NCI-H526 (cell line): ENCODE data around the gene GYS1.

ENCODE experiments used
- DNase-seq, 2 experiments: peaks; one replicate each; lab custom pipeline; 2025; lab: John Stamatoyannopoulos, UW

GYS1 gene

DNA sequence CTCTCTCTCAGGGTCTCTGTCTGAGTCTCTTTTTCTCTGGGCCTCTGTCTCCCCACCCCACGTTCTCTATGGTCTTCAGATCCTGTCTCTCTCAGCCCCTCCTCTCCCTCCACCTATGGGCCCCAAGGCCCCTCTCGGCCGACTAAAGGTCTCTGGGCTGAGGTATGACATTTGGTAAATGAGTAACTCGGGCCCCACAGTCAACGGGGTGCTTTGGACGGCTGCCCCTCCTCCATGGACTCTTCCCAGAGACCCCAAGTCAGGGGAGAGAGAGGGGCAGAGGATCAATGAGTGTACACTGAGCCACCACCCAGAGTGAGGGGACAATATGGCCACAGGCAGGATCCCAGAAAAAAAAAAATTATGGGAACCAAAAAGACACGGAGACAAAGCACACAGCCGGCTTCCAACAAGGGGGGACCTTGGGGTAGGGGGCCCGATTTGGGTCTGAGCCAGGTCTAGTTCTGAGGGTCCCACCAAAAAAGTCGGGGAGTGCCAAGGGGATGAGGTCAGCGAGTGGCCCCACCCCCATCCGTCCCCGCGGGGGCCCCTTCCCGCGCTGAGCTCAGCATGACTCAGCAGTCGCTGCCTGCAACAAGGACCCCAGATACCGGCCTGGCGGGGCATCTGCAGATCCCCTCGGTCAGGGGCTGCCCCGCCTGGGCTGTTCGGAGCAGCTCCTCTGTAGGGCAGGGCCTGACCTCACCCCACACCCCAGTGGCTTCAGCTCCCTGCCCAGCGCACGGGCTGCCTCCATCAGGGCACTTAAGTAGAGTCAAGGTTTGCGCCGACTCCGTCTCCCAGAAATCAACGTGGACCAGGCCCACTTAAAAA, 29.5 kb downstream of the GYS1 start:
- DNase-seq: peak in 1 of 2 experiments; percentile 34

DNA sequence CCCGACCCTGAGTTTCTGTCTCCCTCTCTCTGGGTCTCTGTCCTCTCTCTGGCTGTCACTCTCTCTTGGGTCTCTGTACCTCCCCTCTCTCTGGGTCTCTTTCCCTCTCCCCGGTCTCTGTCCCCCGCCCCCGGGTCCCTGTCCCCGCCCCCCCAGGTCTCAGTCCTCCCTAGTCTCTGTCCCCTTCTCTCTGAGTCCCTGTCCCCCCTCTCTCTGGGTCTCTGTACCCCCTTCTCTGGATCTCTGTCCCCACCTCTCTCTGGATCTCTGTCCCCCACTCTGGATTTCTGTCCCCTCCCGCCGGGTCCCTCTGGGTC, 30.3 kb downstream of the GYS1 start:
- no peak for DNase-seq

DNA sequence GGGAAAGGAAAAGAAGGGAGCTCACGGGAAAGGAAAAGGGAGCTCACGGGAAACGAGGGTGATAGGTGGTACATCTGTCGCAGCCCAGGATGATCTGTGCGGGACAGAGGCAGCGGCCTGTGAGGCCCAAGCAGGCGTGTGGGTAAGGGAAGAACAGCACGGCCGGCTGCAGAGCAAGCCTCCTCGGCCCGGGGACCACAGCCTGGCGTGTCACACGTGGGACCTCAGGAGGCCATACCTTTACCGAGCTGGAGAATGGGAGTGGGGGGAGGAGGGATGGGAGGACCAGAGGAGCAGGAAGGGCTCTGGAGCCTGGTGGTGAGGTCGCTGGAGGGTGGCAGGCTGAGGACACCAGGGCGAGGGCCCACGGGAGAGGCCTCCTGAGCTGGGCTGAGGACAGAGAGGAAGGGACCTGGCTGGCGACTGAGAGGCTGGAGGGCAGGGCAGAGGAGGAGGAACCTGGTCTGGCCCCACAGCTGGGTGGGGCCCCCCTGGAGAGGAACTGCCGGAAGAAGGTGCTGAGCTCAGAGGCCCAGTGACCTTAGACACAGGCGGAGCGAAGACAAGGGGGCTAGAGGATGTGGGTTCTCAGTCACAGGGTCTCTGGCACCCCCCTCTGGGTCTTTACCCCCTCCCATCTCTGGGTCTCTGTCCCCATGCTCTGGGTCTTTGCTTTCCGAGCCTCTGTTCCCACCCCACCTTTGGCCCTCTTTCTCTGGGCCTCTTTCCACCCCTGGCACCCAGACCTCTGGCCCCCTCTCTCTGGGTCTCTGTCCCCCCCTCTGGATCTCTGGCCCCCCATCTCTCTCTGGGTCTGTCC, 30.9 kb downstream of the GYS1 start:
- no peak for DNase-seq

DNA sequence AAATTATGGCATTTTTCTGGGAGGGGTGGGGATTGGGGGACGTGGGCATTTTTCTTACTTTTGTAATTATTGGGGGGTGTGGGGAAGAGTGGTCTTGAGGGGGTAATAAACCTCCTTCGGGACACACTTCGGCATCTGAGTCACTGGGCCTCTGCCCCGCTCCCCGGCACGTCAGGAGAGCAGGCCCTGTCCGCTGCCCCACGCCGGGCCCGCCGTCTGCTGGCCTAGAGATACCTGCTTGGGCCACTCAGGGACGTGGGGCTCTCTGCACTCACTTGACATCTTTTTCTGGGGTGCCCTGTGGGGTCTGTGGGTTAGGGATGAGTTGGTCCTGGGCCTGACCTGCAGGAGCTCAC, 31.5 kb downstream of the GYS1 start:
- DNase-seq: no peak

DNA sequence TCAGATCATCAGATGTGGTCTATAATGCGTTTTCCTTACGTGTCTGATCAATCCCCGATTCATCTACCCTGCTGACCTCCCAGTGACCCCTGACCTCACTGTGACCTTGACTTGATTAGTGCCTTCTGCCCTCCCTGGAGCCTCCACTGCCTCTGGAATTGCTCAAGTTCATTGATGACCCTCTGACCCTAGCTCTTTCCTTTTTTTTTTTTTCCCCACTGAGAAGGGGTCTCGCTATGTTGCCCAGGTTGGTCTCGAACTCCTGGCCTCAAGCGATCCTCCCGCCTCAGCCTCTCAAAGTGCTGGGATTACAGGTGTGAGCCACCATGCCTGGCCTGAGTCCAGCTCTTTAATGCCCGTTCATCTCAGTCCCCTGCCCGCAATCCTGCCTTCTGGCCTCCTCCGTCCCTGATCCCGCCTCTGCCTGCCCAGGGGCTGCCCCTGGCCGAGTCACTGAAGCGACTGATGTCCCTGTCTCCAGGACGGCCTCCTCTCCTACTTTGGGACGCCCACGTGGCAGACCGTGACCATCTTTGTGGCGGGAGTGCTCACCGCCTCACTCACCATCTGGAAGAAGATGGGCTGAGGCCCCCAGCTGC, 32.0 kb downstream of the GYS1 start:
- no peak for DNase-seq

DNA sequence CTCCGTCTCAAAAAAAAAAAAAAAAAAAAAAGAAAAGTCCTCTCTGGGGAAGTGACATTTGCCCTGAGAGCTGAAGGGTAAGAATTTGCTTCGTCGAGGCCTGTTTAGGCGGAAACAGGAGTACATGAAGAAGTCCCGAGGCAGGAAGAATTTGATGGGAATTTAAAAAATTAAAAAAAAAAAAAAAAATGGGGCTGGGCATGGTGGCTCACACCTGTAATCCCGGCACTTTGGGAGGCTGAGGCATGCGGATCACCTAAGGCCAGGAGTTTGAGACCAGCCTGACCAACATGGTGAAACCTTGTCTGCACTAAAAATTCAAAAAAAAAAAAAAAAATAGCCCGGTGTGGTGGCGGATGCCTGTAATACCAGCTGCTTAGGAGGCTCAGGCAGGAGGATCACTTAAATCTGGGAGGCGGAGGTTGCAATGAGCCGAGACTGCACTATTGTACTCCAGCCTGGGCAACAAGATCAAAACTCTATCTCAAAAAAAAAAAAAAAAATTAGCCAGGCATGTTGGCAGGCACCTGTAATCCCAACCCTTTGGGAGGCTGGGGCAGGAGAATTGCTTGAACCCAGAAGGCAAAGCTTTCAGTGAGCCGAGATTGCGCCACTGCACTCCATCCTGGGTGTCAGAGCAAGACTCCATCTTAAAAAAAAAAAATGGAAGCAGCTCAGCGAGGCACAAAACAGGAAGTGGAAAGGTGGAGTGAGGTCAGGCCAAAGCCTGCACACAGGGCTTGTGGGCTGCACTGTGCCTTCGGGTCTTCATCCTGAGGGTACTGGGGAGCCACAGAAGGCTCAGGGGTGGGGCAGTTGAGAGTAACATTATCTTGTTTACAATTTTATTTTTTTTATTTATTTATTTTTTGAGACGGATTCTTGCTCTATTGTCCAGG, 33.5 kb downstream of the GYS1 start:
- DNase-seq: no peak

DNA sequence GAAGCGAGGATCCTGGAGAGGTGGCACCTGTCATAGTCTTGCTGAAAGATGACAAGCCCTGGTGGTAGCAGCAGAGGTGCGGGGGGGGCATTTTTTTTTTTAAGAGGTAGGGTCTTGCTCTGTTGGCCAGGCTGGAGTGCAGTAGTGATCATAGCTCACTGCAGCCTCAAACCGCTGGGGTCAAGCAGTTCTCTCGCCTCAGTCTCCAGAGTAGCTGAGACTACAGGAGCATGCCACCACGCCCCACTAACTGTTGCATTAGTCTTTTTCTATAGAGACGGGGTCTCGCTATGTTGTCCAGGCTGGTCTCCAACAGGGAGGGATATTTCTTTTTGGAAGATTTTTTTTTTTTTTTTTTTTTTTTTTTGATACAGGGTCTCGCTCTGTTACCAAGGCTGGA, 35.1 kb downstream of the GYS1 start:
- DNase-seq: no peak

DNA sequence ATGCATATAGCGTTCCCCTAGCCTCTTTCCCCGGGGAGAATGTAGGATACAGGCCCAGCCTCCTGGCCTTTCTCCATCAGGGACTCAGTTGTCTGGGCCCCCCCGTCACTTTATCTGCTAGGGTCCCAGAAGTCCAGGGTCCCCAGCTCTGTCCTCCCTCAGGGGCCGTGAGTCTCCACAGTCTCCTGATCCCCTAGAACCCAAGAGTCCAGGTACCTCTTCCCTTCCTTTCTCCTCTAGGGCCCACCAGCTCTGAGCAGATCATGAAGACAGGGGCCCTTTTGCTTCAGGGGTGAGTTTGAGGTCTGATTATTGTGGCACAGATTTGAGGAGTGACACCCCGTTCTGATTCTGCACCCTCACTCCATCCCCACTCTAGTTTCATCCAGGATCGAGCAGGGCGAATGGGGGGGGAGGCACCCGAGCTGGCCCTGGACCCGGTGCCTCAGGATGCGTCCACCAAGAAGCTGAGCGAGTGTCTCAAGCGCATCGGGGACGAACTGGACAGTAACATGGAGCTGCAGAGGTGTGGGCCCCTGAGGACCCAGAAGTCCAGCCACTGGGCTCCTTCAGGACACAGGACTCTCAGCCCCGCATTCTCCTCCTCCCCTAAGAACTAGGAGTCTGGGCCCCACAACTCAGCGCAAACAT, 37.7 kb downstream of the GYS1 start:
- no peak for DNase-seq

DNA sequence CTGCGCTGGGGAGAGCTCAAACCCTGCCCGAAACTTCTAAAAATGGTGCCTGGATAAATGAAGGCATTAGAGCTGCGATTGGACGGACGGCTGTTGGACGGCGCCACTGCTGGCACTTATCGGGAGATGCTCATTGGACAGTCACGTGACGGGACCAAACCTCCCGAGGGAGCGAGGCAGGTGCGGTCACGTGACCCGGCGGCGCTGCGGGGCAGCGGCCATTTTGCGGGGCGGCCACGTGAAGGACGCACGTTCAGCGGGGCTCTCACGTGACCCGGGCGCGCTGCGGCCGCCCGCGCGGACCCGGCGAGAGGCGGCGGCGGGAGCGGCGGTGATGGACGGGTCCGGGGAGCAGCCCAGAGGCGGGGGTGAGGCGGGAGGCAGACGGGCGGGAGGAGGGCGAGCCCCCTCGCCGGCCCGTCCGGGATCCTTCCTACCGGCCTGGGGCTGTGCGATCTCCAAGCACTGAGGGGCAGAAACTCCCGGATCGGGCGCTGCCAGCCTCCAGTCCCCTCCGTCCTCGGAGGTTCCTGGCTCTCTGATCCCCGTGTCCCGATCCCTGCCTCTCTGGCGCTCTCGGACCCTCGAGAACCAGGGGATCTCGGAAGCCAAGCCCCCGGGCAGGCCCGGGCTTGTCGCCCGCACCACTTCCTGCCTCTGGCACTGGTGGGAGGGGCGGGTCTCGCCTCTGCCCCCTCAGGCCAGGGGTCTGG, 38.4 kb downstream of the GYS1 start, which contains the start of gene BAX:
Gene BAX (plus strand): TSS at position 281 of the 713 bp plus-strand sequence. CDS start 54 bp downstream, at position 335.
- DNase-seq: peak; percentile 93 to 98

DNA sequence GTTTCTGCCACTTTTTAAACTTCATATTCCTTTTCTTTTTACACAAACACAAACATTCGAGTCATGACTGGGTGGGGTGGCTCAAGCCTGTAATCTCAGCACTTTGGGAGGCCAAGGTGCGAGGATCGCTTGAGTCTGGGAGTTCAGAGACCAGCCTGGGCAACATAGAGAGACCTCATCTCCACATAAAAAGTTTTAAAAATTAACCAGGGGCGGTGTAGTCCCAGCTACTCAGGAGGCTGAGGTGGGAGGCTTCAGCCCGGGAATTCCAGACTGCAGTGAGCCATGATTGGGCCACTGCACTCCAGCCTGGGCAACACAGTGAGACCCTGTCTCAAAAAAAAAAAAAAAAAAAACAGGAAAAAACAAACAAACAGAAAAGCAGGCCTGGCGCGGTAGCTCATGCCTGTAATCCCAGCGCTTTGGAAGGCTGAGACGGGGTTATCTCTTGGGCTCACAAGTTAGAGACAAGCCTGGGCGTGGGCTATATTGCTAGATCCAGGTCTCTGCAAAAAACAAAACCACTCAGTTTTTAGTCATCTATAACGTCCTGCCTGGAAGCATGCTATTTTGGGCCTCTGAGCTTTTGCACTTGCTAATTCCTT, 39.0 kb downstream of the GYS1 start:
- DNase-seq: no peak

DNA sequence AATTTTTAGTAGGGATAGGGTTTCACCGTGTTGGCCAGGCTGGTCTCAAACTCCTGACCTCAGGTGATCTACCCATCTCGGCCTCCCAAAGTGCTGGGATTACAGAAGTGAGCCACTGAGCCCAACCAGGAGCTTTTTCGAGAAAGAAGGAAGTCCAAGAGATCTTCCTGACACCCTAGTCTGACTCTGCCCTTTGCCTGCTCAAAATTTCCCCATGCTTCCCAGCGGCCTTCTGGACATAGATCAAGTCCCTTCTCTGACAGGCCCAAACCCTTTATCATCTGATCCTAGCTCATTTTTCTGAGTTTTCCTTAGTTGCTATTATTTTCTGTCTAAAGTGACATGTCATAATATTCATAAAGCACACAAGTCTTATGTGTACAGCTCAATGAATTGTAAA, 40.0 kb downstream of the GYS1 start:
- DNase-seq: no peak

DNA sequence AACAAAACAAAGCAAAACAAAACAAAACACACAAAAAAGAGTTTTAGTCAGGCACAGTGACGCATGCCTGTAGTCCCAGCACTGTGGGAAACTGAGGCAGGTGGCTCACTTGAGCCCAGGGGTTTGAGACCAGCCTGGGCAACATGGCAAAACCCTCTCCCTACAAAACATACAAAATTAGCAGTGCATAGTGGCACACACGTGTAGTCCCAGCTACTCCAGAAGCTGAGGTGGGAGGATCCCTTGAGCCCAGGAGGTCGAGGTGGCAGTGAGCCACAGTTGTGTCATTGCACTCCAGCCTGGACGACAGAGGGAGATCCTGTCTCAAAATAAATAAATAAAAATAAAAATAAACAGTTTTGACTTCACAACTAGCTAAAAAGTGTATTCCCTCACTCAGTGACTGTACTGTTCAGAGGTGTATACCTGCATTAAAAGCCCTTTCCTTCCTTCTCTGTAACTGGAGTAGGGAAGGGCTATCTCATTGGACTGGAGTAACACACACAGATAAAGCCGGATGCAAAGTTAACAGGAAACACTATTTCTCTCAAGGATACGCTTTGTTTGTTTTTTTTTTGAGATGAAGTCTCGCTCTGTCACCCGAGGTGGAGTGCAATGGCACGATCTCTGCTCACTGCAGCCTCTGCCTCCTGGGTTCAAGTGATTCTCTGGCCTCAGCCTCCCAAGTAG, 42.1 kb downstream of the GYS1 start:
- no peak for DNase-seq

DNA sequence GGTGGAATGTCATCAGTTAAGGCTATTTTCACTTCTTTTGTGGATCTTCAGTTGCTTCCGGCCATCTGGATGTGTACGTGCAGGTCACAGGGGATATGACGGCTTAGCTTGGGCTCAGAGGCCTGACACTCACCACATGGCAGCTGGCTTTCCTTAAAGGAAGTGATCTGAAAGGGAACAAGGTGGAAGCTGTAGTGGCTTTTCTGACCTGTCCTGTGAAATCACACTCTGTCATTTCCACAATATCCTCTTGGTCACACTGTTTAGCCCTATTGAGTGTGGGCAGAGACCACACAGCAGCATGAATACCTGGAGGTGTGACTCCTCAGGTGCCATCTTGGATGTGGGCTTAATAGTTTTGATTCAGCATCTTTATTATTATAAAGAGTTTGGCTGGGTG, 43.0 kb downstream of the GYS1 start:
- DNase-seq: no peak

DNA sequence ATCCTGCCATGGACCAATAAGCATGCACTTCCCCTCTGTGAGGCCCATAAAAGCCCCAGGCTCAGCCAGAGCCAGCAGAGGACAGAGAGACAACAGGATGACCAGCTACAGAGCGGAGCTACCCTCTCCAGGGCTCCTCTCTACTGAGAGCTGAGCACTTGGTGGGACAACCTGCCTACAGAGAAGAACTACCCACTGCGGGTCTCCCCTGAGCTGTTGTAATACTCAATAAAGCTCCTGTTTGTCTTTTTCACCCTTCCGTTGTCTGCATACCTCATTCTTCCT, 45.9 kb downstream of the GYS1 start:
- no peak for DNase-seq

DNA sequence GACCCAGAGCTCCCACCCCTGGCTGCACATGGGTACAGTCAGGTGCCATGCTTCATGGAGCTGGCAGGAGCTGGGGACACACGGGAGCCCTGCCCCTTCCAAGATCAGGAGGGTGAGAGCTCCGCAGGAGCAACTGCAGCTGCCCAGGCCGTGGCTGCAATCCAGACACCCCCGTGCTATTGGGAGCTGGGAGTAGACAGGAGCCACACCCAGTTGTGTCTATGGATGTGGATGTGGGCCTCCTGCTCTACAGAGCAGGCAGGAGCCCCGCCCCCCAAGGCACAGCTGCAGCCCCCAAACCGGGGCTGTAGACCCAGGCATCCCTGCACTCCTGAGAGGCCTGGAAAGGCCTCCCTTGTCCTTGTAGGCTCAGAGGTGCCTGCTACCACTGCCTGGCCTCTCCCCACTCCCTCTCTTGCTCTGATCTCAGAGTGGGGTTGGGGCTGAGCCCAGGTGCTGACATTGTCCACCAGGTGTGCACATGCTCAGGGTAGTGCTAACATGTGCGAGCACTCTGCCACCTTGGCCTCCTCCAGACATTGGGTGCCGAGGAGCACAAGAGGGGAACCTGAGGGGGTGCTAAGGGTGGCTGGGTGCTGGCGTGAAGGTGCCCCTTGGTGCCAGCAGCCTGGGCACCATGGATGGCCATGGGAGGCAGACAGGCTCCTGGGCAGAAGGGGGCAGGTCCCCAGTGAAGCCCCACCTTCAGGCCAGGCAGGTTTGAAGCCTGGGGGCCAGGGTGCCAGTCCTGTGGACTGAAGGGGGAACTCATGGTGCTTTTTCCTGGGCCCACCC, 46.4 kb downstream of the GYS1 start:
- no peak for DNase-seq

DNA sequence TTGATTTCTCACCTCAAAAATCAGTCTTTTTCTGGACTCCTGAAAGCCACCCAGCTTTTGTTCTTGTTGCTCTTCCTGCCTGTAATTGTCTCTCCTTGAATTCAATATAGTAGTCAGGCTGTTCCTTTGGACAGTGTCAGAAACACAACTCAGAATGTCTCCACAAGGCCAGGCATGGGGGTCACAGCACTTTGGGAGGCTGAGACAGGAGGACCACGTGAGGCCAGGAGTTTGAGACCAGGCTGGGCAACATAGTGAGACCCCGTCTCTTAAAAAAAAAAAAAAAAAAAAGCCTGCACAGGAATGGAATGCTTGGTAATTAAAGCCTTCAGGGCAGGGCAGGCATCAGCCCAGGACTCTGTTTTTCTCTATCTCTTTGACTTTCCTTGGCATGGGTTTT, 47.3 kb downstream of the GYS1 start:
- DNase-seq: no peak

DNA sequence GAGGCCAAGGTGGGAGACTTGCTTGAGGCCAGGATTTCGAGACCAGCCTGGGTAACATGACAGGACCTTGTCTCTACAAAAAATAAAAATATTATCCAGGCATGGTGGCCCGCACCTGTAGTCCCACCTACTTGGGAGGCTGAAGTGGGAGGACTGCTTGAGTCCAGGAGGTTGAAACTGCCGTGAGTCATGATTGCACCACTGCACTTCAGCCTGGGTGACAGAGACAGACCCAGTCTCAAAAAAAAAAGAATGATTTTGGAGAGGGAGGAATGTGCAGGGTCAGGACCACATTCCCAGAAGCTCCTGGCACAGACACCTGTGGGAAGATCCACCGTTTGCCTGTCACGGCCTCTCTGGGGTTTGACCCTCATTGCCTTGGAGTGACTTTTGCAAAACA, 47.7 kb downstream of the GYS1 start:
- no peak for DNase-seq

DNA sequence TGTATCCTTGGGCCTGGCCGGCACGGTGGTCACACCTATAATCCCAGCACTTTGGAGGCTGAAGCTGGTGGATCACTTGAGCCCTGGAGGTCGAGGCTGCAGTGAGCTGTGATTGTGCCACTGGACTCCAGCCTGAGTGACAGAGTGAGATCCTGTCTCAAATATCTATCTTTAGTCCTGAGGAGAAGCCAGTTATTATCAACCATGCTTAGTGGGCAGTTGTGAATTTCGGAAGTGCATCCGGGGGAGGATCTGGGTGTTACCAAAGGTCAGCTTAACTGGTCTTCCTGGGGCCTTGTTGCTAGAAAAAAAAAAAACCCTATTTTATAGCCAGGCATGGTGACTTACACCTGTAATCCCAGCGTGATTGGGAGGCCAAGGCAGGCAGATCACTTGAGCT, 50.0 kb downstream of the GYS1 start:
- no peak for DNase-seq

DNA sequence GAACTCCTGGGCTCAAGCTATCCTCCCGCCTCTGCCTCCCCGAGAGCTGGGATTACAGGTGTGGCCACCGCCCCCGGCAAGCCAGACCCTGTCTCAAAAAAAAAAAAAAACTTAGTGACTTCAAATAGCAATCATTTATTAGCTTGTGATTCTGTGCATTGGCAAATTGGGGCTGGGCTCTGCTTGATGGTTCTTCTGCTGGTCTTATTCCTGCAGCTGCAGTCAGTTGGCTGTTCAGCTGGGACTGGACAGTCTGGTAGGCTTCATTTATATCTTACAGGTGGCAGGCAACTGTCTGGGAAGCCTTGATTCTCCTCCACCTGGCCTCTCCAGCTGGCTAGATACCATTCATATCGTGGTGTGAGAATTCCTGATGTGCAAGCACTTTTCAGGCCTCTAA, 52.2 kb downstream of the GYS1 start:
- no peak for DNase-seq
